GM19043 (cell line): ENCODE data around the gene HHIP.

ENCODE experiments used
- ATAC-seq: cut with Tn5 transposase; IDR thresholded peaks from one replicate; pipeline ENCODE4 v1.9.1; 2021; ENCODE audit warnings: low read depth; ENCODE audit not compliant: unreplicated experiment

The HHIP gene, protein sequence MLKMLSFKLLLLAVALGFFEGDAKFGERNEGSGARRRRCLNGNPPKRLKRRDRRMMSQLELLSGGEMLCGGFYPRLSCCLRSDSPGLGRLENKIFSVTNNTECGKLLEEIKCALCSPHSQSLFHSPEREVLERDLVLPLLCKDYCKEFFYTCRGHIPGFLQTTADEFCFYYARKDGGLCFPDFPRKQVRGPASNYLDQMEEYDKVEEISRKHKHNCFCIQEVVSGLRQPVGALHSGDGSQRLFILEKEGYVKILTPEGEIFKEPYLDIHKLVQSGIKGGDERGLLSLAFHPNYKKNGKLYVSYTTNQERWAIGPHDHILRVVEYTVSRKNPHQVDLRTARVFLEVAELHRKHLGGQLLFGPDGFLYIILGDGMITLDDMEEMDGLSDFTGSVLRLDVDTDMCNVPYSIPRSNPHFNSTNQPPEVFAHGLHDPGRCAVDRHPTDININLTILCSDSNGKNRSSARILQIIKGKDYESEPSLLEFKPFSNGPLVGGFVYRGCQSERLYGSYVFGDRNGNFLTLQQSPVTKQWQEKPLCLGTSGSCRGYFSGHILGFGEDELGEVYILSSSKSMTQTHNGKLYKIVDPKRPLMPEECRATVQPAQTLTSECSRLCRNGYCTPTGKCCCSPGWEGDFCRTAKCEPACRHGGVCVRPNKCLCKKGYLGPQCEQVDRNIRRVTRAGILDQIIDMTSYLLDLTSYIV

DNA sequence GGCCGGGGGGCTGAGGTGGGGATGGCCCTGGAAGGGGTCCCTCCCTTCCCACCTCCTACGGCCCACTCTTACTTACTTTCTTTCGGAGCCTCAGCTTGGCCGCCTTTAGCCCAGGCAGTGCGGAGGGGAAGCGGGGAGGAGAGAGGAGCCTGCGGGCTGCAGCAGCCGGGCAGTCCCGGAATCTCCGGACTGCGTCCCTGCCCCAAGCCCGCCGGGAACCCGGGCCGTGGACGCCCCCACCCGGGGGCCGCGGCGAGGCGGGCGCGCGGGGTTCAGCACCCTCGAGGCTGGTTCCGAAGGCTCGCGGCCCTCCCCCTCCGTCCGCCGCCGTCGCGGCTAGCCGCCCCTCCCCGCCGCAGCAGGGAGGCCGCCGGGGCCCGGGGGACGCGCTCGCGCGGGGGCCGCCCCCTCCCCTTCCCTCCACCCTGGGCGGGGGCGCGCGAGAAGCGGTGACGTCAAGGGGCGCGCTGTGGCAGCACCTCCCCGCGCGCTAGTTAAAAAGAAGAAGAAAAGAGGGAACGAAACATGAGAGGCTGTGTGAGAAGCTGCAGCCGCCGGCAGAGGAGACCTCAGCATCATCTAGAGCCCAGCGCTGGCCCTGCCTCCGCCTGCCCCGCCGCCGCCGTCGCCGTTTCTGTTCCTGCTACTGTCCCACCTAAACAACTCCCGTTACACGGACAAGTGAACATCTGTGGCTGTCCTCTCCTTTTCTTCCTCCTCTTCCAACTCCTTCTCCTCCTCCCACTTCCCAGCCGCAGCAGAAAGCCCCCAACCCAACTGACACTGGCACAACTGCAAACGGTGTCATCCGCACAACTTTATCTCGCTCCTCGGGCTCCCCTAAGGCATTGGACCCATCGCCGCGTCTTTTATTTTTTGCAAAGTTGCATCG, at the start of gene HHIP:
Gene HHIP, plus strand, starts transcription at position 526 of the 892 bp plus-strand sequence. CDS start 520 bp downstream, outside the sequence.
- no peak for ATAC-seq

DNA sequence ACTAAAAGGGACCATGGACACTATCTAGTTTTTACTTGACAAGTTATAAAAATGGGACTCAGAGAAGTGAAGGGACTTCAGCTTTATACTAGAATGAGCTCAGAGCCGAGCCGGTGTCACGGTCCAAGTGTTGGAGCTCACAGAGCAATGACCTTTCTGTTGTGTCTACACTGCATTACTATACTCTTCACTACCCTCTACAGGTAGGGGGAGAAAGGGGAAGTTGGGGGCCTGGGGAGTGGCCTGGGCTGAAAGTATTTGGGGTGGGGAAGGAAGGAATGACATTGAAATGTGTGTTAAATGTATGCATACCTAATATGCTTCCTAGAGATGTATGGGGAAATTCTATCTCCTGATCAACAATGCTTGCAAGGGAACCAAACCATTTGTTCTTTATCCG, 48.8 kb upstream of the HHIP start:
- no peak for ATAC-seq

DNA sequence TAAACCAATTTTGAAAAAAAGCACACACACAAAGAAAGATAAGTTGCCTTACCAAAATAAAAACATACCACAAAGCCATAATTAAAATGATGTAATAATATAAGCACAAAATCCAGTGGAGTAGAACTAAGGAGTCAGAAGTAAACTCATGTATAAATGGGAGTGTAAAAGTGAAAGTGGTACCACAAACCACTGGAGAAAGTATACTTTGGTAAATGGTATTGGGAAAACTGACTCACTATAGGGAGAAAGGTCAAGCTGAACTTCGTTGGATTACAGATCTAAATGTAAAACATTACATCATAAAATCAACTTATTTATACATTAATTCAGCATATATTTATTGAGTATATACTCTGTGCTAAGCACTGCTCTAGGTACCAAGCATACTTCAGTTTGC, 46.3 kb upstream of the HHIP start:
- ATAC-seq: no peak

DNA sequence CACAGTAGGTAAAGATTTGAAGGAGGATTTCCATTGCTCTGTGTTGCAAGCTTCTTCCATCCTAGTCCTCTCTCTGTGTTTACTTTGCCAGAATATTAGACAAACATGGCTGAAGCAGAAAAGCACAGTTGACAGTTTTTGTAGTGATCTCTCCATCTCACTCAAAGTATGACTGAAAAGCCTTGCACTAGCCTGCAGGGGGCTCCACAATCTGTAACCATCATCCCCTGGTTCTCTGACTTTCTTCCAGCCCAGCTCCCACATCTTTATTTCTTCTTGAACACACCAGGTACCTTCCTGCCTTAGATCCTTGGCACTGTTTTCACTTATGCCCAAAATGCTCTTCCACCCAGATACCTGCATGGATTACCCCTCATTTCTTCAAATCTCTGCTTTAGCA, 34.1 kb upstream of the HHIP start:
- no peak for ATAC-seq

DNA sequence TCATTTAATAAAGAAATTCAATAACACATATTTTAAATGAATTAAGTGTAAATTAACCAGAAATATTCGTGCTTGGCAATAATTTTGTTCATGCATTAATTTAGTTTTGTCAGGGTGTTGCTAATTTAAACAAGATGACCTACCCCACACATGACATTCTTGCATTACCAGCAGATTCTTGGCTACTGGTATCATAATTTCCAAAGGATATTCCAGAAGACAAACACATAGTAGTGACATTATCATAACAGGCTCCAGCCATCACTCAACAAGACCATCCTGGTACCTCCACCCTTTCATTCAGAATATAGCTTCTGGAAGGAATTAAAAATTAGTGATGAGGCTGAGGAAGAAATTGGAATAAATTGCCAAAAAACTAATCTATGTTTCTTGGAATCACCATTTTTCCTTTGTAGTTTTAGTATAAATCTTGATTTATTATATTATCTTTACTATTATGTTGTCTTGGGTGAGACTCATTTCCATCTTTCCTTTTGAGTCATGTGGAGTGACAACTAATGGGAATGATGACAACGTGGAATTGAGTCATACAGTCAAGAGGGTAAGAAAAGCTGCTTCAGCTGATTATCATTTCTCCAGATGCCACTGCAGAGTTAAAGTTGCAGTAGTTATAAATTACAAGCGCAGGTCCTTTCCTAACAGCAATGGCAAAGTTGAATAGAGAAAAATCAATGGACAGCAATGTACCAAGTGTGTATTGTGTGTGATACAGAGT, 30.9 kb upstream of the HHIP start:
- ATAC-seq: no peak

DNA sequence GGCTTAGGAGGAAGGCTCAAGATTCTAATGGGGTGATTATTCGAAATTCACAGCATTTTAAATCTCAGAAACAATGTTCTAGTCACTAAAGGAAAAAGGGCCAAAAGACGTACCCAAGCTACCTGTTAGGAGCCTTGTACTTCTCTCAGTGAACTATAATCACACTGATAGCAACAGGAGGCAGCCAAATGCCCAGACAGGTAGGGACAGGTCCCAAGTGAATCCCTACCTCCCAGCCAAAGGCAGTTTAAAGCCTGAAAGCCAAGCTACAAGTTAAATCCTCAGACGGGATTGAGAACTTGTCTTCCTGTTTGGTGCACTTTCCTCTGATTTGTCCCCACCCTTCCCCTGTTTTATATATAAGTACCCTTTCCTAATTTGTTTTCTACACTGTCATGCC, 24.3 kb upstream of the HHIP start:
- no peak for ATAC-seq

DNA sequence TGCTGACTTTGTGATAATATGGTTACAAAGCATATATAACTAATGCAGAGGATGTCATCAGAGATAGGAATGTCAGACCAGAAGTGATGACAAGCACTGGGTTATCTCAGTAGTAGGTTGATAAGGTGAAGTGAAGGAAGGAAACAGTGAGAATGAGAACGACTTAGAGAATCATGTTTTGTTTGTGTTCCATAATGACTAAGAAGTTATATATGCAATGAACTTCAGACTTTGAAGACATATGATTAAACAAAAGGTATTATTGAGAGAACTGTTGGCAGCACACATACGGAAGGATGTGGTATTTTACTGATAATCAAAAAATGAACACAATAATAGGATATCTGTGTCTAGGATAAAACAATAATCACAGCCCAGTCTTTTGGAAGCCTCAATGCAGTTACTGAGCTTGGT, 18.3 kb upstream of the HHIP start:
- no peak for ATAC-seq

DNA sequence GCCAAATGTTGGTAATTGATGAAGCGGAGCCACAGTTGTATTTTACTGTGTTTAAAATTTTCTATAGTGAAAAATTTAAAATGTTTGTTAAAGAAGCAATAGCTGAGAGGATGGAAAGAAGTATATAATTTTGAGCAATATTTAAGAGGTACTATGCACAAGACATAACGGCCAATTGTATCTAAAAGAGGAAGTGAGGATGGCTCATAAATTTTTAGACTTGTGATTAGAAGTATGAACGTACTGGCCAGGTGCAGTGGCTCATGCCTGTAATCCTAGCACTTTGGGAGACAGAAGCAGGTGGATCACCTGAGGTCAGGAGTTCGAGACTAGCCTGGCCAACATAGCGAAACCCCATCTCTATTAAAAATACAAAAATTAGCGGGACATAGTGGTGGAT, 12.7 kb upstream of the HHIP start:
- no peak for ATAC-seq

DNA sequence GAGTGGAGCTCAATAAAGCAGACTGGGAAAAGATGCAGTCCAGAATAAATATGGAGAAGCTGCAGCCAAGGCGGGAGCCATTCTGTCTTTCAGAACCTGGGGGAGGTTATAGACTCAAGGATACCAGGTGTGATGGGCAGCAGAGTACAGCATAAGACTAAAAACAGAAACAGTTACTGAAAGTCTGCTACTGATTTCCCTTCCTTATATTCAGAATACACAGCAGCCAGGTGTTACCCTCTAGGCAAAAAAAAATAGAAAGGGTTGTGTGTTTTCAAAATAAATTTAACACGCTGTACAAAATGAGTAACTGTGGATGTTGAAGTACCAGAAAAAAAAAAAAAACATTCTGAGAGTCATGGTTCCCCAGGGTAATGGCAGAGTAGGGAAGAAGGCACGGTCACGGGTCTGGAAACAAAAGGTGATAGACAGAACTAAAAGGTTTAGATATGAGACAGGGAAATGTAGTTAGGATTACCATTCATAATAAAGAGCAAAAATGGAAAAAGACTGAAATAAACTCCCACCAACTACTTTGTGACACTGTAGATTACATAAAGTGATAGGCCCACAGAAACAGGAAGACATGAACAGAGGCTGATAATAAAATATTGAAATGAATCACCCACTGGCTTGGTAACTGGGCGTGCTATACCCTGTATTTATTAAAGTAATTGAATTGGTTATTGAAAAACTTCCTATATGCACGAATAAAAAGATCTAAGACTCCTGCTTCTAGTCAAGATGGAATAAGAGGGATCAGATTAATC, 10.8 kb upstream of the HHIP start:
- peak; percentile 99 for ATAC-seq

DNA sequence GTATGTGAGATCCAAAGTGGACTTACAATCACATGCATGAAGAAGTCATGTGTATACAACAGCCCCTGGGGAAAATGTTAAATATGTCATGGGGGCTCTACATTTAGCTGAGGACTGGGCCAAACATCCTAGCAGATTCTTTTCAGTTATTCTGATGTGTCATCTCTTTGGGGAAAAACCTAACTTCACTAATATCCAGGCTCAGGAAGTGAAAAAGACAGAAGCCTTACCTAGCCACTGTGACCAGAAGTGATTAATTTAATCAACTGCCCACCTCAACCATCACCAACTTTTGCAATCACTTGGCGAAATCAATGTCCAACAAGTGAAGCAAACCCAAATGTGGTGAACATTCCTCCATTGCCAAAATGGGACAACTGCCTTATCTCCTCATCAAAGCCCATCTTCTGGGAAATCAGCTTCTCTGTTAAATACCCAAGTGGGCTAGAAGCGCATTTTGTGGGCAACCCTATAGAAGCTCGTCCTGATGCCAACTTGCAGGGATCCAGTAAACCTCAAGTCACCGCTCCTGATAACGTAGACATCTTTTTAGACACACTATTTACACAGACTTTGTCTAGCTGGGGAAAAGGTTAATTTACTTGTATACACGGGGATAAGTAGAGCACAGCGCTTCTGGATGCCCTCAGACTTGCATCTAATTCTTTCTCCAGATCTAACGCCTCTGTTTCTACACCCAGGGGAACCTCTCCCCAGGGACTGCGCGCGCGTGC, 1.4 kb upstream of the HHIP start:
- no peak for ATAC-seq

DNA sequence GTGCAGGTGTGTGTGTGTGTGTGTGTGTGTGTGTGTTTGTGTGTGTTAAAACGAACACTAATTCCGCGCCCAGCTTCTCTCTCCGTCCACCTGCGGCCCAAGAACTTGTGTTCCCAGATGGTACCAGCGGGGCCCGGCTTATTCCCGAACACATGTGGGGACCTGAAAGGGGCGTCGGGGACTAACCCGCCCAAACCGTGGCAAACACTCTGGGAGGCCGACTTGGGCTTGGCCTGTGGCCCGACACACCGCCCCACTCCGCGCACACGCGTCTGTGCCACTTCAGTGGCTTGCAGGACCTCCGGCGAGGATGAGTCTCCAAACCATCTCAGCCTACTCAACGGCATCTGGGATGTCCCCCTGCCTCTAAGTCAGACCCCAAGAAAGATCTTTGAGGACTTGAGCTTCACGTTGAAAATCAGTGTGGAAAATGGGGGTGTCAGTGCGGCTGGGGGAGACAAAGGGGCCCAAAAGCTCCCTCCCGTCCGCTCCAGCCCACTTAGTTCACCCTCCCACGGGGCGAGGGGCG, 790 bp upstream of the HHIP start:
- no peak for ATAC-seq

DNA sequence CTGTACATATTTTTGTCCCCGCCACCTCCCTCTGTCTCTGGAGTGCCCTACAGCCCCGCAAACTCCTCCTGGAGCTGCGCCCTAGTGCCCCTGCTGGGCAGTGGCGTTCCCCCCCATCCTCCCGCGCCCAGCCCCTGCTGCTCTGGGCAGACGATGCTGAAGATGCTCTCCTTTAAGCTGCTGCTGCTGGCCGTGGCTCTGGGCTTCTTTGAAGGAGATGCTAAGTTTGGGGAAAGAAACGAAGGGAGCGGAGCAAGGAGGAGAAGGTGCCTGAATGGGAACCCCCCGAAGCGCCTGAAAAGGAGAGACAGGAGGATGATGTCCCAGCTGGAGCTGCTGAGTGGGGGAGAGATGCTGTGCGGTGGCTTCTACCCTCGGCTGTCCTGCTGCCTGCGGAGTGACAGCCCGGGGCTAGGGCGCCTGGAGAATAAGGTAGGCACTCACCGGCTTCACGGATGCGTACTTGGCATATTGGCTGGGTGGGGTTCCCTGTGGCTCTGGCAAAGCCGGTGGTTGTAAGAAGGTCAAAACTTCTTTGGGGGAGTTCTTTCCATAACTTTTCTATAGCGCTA, 653 bp downstream of the HHIP start:
- ATAC-seq: no peak

DNA sequence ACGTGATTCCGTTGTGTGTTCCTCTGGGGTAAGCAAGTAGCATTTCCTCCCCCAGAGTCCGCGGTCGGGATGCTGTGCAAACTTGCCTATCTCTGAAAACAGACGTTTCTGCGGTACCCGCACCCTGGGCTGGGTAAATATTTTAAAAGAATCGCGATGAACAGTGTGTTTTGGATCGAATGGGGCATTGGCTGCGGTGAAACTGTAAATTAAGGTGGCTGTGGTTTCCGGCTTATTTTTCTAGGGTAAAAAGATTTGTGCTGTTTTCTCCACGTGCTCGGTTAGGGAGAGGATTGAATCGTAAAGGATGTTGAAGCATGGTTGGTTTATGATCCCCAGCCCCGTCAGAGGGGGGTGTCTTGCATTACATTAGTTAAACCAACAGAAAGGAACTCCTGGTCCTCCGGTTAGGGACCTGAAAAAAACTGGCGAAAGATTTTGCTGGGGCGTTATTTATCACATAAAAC, 1.2 kb downstream of the HHIP start:
- ATAC-seq: no peak

DNA sequence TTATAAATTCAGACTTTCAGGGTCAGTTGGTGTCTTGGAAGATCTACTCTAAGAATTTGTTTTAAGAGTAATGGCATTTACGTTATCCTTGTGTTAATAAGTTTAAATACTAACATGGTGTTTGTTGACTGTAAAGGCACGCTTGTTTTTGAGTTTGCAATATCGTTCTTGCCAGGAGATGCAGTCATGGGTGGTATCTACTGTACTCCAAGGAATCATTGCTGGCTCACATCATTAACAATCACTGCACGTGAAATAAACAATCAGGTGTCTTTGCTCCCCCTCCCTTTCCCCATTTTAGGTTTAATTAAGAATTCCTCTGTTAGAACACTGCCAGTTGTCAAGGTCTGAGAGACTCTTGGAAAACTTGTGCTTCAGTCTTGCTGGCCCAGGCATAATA, 1.6 kb downstream of the HHIP start:
- ATAC-seq: no peak

DNA sequence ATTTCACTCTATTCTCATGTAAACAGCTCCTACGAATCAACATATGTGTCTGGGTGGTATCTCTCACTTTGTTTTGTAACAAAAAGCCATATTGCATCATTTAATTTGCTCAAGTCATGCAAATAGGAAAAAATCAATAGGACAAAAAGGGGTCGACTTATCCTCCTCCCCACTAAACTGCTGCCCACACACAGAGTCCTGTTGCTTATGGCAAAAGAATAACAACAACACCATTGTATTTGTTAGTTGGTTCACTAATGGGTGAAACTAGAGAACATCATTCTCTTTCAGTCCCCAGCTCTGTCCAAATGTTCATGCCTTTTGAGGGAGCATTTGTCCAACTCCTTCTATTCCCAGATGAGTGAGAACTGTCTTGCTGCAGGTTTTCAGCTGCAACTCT, 2.1 kb downstream of the HHIP start:
- no peak for ATAC-seq

DNA sequence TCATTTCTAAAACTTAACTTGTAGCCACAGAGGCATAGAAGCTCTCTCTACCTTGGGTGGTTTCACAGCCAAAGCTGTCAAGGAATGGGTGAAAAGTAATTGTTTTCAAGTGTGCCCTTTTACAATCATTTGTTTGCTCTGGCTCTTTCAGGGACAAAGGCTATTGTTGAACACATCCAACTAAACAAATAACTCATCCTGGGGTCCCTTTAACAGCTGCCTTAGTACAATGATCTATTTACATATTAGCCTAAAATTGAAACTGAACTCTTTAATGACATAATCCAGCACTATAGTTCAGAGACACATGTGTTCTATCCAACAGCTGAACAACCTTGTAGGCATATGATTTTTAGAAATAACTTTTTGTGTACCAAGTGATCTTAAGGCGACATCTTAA, 3.7 kb downstream of the HHIP start:
- no peak for ATAC-seq

DNA sequence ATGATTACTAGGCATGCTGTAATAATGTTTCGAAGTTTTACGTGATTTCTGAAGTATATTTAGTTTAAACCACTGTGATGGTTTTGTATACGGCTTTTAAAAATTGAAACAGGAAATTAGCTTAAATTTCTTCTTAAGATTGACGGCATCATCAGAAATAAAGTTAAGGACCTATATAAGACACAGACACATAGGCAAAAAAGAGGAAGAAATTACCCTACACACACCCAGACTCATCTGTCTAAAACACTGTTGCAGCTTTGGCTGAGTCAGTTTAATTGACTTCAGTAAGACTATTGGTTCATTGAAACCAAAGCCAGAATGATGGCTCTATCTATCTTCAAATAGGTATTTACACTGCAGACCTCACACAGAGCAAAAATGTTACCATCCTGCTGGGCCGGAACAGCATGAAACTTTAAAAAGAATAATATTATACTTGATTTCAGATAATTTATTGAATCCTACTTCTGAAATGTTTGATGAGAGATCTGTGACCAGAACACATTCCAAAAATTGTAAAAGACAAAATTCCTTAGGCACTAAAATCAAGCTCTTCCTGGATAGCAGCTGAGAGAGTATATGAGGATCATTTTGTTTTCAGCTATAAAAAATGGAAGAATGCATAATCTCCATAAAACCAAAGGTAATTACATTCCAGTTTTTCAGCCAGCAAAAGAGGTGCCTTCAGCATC, 4.5 kb downstream of the HHIP start:
- ATAC-seq: no peak
